Cardiac muscle cell (in vitro differentiated cells and primary cell): ENCODE measurements around the gene DCTD. TPM values are rescaled to one million over a fixed set of nuclear protein-coding genes. Genes with fewer than 3 reads are reported as not detected.

Source experiments
- DNase-seq, 2 donors: peaks; one replicate each; pipeline versions ENCODE4 v3.0.0 to v3.0.0-alpha.2; 2010 to 2017; ENCODE audit warnings: low read depth in 1 of 2, low spot score in 1 of 2
- H3K27ac ChIP-seq: fragments of 200-600 bp; sonication (generic); 2 replicates; pipeline ENCODE4 v1.5.1; 2016
- H3K27me3 ChIP-seq: fragments of 200-600 bp; sonication (generic); 2 replicates; pipeline ENCODE4 v1.6.0; 2016; ENCODE audit warnings: control low read depth
- H3K36me3 ChIP-seq: fragments of 200-600 bp; sonication (generic); 2 replicates; pipeline ENCODE4 v1.5.1; 2016; ENCODE audit warnings: control low read depth
- H3K4me1 ChIP-seq: fragments of 200-600 bp; sonication (generic); 2 replicates; pipeline ENCODE4 v1.8.1; 2017; ENCODE audit warnings: low read depth, mild to moderate bottlenecking, mixed run types
- H3K4me3 ChIP-seq: fragments of 200-600 bp; sonication (generic); 2 replicates; pipeline ENCODE4 v1.5.1; 2016; ENCODE audit warnings: mild to moderate bottlenecking
- H3K9me3 ChIP-seq: fragments of 200-600 bp; sonication (generic); 2 replicates; pipeline ENCODE4 v1.5.1; 2017; ENCODE audit warnings: low read depth, mild to moderate bottlenecking, control low read depth
- polyA plus RNA-seq: library from polyadenylated mRNA; unstranded; fragments of >200 nt; fragmentation: Nextera tagmentation; extraction: Ambion mirVana; gene quantifications from 2 replicates; pipeline ENCODE4 v1.2.1, GENCODE V29; 2016
- total RNA-seq: library from RNA; depleted of rRNA; stranded (reverse); fragments of >200 nt; gene quantifications from 2 replicates; pipeline ENCODE4 v1.2.3, GENCODE V29; 2016
- TF ChIP-seq, protein P1 (sequence below): IDR thresholded peaks from 2 replicates; pipeline ENCODE4 v1.5.1; 2012; ENCODE audit warnings: low read depth, mild to moderate bottlenecking, low read length

The DCTD gene
- total and polyA plus RNA-seq, 2 experiments from 2014 or later: 55.4 to 73.6 TPM

DNA sequence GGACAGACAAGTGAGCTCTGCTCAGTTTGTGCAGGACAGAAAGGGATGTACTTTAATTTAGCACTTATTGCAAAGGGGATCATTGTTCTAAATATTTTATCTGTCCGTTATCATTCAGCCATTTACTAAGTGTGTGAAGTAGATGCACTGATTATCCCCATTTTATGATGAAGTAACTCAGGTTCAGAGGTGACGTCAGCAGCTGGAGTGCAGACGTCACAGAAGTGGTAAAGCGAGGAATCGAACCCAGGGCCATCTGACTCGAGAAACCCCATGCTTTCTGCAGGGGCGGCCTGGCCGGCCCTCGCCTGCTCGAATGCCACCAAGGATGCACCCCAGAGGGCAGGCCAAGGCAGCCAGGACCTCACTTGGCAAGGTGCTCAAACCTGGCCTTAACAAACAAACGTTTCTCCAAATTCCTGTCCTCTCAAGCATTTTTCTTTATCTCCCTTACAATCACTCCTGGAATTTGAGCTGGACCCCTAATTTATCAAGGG, 75.0 kb downstream of the DCTD start:
- no peaks in the 10 kb centered on the region for H3K4me1 ChIP-seq
- no peaks in the 10 kb centered on the region for H3K9me3 ChIP-seq
- H3K36me3 ChIP-seq: no peaks in the 10 kb centered on the region
- H3K27ac ChIP-seq: no peak overlapping the region
- no peak overlapping the region for H3K4me3 ChIP-seq
- no peaks in the 10 kb centered on the region for H3K27me3 ChIP-seq
- TF ChIP-seq, protein P1, sequence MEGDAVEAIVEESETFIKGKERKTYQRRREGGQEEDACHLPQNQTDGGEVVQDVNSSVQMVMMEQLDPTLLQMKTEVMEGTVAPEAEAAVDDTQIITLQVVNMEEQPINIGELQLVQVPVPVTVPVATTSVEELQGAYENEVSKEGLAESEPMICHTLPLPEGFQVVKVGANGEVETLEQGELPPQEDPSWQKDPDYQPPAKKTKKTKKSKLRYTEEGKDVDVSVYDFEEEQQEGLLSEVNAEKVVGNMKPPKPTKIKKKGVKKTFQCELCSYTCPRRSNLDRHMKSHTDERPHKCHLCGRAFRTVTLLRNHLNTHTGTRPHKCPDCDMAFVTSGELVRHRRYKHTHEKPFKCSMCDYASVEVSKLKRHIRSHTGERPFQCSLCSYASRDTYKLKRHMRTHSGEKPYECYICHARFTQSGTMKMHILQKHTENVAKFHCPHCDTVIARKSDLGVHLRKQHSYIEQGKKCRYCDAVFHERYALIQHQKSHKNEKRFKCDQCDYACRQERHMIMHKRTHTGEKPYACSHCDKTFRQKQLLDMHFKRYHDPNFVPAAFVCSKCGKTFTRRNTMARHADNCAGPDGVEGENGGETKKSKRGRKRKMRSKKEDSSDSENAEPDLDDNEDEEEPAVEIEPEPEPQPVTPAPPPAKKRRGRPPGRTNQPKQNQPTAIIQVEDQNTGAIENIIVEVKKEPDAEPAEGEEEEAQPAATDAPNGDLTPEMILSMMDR: no peak
- DNase-seq: no peak

DNA sequence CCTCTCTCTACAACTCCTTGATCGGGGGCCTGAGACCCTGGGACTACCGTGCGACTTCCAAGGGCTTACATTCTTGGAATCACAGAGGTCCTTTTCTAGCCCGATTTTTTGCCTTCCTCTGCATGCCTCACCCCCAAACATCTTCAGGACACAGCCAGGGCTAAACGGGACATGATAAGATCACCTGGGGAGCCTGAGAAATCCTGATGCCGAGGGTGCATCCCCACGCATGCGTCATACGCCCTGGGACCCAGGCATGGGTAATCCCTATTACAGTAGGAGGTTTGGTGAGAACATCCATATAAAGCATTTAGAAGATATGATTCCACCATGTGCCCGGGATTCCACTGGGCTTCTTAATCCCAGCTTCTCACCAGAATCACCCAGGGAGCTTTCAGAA, 77.1 kb downstream of the DCTD start:
- no peaks in the 10 kb centered on the region for H3K4me1 ChIP-seq

More for the DNA sequence above, 77.1 kb downstream of the DCTD start:
- H3K27ac ChIP-seq: no peak overlapping the region
- no peak for DNase-seq
- no peak overlapping the region for H3K4me3 ChIP-seq
- no peaks in the 10 kb centered on the region for H3K9me3 ChIP-seq
- H3K36me3 ChIP-seq: no peaks in the 10 kb centered on the region
- TF ChIP-seq, protein P1: no peak
- H3K27me3 ChIP-seq: peaks cover 6% of the 10 kb centered on the region

Other genes with a start within 250 kb of the DCTD start
- gene WWC2, start 181.9 kb upstream of the DCTD start, total RNA-seq: 14.3 and 30.2 TPM in 2 replicates
- 18.8 and 24.3 TPM in 2 replicates for gene WWC2, start 181.9 kb upstream of the DCTD start, polyA plus RNA-seq